Right forelimb (tissue), 1 donor: ENCODE data around the gene SH3RF1.

Experiments used
- DNase-seq: peaks from one replicate; pipeline ENCODE4 v3.0.0-alpha.2; 2018

The SH3RF1 gene

GRCh38 chr4:169250796-169251195 lies 20.0 kb downstream of the SH3RF1 start:
- DNase-seq: no peak

- DNase-seq: no peak
Observed at GRCh38 chr4:169249999-169250398, 20.8 kb downstream of the SH3RF1 start.

- DNase-seq: no peak
Observed at GRCh38 chr4:169249214-169249973, 21.4 kb downstream of the SH3RF1 start.

DNA sequence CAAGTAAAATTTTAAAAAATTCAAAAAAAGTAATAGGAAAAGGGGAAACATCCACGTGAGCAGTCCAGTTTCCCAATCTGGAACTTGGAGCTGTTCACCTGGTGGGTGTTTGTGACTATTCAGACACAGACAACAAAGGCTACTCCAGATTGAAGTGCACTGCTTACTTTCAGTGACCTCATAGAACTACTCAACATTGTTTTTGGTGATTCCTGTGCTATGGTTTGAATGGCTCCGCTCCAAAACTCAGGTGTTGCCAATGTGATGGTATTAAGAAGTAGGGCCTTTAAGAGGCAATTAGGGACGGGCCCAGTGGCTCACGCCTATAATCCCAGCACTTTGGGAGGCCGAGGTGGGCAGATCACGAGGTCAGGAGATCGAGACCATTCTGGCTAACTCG lies 22.1 kb downstream of the SH3RF1 start:
- no peak for DNase-seq

- no peak for DNase-seq
Observed at GRCh38 chr4:169246957-169247396, 23.8 kb downstream of the SH3RF1 start.

GRCh38 chr4:169246279-169246678 lies 24.5 kb downstream of the SH3RF1 start:
- no peak for DNase-seq

DNA sequence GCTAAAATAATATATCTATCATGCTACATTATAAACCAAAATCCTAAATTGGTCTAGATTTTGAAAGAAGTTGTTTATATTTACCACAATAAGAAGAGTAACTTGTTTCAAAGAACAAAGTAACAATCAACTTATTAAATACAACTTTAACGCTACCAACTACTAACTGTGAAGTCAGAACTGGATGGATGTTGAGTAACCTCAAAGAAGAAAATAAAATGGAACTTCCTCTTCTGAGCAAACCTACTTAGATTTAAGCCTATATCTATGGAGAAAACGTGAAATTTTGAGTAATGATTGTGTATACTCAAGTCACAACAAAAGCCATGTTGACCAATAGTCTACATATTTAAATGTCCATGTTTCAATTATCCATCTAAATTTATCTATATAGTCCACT lies 25.7 kb downstream of the SH3RF1 start:
- DNase-seq: no peak

- DNase-seq: no peak
Observed at GRCh38 chr4:169243825-169244609, 26.7 kb downstream of the SH3RF1 start.

DNA sequence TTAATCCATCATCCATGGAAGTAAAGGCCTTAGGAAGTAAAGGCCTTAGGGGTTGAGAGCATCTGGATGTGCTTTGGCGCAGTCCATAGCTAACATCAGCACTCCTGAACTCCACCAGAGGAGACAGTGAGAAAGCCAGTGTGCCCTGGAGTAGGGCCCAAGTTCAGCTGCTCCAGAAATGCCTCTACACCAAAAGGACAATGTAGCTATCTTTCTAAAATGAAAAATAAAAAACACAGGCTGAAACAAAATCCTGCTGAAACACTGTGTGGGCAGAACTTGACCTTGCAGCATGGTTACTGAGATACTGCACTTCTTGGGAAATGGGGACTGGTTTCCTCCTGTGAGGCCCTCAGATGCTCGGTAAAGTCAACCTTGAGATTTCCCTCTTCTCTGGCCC lies 29.3 kb downstream of the SH3RF1 start:
- DNase-seq: no peak

DNA sequence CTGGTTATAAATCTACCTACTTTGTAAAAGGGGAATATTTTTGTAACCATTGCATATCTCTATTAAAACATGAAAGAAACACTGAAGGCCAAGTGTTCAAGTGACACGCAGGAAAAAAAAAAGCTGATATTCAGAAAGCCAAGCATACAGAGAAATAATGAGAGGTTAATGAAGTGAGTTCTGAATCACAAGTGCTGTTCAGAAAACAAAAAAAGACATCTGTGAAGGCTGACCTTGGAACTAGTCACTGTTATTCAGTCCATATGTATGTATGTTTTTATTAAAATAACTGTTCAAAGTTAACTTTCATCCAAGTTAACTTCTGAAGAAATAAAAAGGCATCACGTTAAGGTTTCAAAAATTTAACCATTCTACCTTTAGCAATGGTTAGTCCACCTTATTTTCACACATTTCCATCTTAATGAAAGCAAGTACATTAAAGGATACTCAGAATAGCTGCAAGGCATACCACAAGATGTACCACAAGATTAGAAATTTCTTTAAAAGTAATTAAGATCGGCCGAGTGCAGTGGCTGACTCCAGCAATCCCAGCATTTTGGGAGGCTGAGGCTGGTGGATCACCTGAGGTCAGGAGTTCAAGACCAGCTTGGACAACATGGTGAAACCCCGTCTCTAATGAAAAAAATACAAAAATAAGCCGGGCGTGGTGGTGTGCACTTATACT lies 31.4 kb downstream of the SH3RF1 start:
- no peak for DNase-seq

DNA sequence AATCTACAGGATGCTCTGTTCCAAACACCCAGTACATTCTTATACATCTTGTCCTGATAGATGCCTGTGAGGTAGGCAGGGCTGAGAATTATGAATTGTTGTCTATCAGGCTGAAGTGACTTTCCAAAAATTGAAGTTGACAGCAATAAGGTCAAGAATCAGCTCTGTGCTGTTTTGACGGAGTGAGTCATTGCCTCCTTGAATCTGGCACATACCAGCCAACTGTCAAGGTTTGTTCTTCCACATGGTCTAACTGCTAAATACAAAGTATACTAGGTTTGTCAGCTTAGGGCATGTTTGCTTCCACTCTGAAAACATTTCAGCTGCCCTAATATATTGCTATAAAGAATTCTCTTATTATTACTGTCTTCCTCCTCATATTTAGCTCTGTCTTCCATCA lies 32.3 kb downstream of the SH3RF1 start:
- no peak for DNase-seq

DNA sequence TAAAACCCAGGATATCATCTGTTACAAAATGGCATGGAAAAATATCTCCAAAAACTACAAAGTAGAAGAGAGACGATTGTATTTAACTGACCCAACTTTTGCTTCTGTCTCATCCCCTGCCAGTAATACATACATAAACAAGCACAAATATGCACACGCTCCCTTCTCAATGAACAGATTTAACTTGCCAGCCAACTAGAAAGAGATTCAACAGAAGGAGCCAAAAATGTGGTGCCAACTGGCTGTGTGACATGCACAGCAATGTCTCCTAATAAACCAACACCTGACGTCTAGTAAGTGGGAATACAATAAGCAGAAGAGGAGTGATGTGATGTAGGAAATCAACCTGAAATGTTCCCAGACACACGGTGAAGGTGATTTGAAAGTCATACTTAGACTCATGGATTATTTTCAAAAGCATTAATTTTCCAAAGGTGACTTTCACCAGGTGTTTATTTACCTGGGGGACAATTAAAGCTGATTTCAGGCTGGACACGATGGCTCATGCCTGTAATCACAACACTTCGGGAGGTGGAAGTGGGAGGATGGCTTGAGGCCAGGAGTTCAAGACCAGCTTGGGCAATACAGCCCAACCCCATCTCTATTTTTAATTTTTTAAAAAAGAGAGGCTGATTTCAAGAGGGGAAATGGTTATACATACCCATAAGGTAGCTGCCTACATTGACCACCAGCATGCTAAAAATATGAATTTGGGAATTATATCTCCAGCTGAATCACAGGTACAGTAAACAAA lies 33.7 kb downstream of the SH3RF1 start:
- no peak for DNase-seq

DNA sequence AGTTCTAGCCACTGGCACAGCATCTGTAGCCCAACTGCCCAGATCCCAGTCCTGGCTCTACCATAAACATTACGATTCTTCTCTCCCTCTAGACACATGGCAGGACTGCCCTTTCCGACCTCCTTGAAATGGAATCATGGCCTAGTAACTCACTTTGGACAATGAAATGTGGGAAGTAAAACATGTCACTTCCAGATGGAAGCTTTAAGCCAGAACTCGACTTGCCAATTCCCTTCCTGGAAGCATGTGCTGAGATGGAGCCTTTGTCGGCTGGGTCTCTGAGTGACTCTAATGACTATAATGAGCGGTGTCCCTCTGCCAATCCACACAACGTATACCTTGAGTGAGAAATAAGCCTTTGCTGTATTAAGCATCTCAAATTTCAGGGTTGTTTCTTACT lies 34.7 kb downstream of the SH3RF1 start:
- DNase-seq: no peak

DNA sequence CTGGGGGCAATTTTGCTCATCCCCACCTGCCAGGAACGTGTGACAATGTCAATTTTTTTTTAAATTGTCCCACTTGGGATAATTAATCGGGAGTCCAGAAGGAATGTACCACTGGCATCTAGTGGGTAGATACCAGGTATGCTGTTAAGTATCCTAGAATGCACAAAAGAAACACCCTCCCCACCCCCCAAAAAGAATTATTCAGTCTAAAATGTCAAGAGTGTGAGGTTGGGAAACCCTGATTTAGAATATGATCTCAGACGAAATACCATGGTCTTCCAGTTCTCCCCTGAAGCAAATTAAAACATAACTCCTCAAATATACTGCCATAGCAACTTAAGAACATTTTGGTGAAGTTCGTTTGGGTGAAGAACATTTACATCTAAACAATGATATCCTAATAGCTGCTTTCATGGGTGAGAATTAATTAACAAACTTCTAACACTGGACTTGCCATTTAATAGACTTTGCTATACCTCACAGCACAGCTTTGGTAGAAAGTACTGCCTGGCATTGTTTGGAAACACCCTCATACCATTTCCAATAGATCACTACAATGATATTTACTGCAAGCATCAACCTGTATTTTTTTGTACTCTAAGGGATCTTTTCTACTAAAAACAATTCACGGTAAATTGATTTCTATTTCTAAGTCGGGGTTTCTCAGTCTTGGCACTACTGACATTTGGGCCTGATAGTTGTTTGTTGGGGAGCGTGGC lies 36.5 kb downstream of the SH3RF1 start:
- DNase-seq: no peak

- DNase-seq: no peak
Observed at GRCh38 chr4:169233691-169234090, 37.1 kb downstream of the SH3RF1 start.

DNA sequence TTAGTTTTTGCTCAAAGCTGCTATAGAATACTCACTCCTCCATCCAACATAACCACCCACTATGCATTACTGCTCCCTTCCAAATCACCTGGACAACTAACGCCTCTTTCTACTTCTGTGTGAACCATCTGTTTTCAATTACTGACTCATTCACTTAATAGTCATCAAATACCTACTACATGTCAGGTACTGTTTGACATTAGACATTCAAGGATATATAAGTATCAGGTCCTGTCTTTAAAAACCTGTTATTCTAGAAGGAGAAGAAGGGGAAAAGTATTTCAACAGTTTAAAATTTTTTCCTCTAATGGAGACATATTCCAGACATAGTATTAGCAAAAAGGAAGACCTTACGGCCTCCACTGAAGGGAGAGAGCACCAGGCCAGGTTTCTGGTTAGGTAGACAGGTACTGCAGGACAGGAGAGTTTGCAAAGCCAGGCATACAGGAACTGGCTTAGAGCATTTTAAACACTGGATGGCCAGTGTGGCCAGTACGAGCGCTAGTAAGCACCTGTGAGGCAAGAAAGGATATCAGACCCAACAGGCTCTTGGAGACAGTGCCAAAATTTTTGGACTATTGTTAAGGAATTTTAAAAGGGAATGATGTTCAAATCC lies 39.0 kb downstream of the SH3RF1 start:
- no peak for DNase-seq

DNA sequence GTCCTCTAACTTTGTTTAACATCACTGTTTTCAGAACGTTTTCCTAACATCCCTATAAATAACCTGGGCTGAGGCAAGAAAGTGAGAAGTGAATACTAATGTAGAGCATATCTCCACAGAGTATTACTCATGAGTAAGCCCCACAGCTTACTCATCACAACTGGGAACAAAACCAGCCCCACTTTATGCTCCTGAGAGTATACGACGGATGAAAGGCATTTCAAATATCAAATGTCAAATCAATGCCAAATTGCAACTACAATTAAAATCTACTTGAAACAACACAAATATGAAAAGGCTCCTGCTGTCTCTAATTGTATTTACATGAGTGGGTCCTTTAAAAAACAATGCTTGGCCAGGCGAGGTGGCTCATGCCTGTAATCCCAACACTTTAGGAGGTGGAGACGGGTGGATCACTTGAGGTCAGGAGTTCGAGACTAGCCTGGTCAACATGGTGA lies 41.2 kb downstream of the SH3RF1 start:
- no peak for DNase-seq

- no peak for DNase-seq
Observed at GRCh38 chr4:169228076-169228475, 42.7 kb downstream of the SH3RF1 start.

DNA sequence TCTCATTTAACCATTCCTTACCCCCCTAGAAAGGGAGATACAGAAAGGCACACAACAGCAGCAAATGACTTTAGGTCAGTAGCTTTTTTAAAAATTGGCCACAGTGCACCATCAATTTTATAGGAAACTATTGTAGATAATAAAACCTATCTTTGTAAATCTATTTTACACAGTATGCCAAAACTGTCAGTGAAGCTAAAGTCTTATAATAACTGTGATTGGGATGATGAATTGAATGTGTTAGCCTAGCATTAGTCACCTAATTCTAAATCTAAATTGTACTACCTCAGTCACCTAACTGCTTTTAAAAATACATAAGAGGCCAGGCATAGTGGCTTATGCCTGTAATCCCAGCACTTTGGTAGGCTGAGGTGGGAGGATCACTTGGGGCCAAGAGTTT lies 44.2 kb downstream of the SH3RF1 start:
- no peak for DNase-seq

DNA sequence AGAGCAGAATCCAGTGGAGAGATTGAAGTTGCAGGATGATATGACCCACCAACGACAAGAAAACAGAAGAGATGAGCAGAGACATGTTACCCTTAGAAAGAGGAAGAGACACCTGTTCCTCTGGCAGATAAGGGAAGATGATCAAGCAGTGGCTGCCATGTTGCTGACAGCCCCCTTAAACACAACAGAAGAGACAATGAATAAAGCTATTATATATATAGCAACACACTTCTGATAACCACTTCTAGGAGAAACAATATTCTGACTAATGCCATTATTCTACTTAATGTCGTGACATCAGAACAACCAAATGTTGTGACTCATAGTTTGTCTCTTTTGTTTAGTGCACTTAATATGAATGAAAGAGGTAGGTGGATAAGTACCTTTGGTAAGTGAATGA lies 44.9 kb downstream of the SH3RF1 start:
- no peak for DNase-seq

DNA sequence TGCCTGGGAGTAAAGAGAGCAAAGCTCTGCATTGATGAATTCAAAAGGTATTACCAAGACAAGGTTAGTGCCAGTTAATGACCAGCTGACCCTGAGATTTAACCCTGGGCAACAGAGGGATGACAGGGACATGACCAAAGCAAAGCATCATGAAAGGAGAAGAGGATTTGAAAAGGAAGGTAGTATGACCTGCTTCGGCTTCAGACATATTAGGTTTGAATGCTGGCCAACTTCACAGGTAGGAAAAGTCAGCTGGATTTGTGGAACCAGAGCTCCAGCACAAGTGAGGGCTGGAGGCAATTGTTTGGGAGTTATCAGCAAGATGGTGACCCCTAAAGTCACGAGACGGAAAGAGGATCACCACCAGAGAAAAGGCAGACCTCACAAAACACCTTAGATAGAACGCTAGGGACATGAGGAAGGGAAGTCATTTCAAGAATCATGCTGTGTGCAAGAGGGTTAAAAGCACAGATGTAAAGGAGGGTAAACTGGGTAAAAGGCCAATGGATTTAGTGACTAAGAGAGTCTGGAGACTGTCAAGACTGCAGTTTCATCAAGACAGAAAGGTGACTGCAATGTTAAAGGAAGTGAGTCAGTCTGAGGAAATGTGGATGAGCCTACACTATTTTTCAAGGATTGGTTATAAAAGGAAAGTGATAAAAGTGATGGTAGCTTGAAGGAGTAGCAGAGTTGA lies 45.6 kb downstream of the SH3RF1 start:
- no peak for DNase-seq
